Stimulated activated naive B cell treated with anti-CD40 and anti-IgM and Interleukin-4, amounts not matched to agents 10 μg/mL and 1 μg/mL and 100 μg/mL, for 72 hours (primary cell): ENCODE results near the gene STAG1.
"Not testable (repeated sequence)": the region's sequence is repeated elsewhere in the genome, so short reads cannot be mapped to it uniquely, and the experiment has no call there.

Source experiments
- ATAC-seq, 2 donors: fragments of 150-1000 bp; cut with Tn5 transposase; replicated peaks; 2 replicates each; pipeline ENCODE4 v1.10.0; 2021; ENCODE audit warnings: moderate library complexity in 1 of 2
- DNase-seq: peaks from one replicate; pipeline ENCODE4 v3.0.0; 2021
- H3K27ac Mint-ChIP-seq: one replicate; pipeline ENCODE4 v1.8.0; 2022; ENCODE audit warnings: mild to moderate bottlenecking, mixed read lengths
- H3K27me3 Mint-ChIP-seq, 2 donors: one replicate each; pipeline ENCODE4 v1.8.0; 2022; ENCODE audit warnings: mixed read lengths in 2 of 2
- H3K36me3 Mint-ChIP-seq, 2 donors: one replicate each; pipeline ENCODE4 v1.8.0; 2022; ENCODE audit warnings: mixed read lengths in 2 of 2, mild to moderate bottlenecking in 1 of 2
- H3K4me1 Mint-ChIP-seq, 2 donors: one replicate each; pipeline ENCODE4 v1.8.0; 2022; ENCODE audit warnings: mixed read lengths in 2 of 2, mild to moderate bottlenecking in 1 of 2
- H3K4me3 Mint-ChIP-seq, 2 donors: one replicate each; pipeline ENCODE4 v1.8.0; 2022; ENCODE audit warnings: mild to moderate bottlenecking in 2 of 2, mixed read lengths in 2 of 2, moderate library complexity in 1 of 2
- H3K9me3 Mint-ChIP-seq, 2 donors: one replicate each; pipeline ENCODE4 v1.8.0; 2022; ENCODE audit warnings: mixed read lengths in 2 of 2, mild to moderate bottlenecking in 1 of 2

STAG1 gene

DNA sequence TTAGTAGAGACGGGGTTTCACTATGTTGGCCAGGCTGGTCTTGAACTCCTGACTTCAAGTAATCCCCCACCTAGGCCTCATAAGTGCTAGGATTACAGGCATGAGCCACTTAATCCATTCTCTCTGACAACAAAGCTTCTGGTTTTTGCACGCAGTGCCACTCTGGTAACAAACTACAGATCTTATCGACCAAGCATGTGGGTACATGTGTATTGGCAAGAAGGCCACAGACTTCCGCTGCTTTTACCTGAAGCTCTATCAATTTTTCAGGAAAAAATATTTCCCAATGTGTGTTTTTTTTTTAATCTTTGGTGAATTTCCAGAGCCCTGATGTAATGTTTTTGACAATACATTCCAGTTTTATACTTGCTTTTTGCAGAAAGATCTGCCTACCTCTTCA, 319.5 kb downstream of the STAG1 start:
- H3K9me3 Mint-ChIP-seq = no peaks in the 10 kb centered on the region
- no peak overlapping the region for H3K27ac Mint-ChIP-seq
- peaks cover 23 to 49% of the 10 kb centered on the region in 2 donors for H3K36me3 Mint-ChIP-seq
- no peaks in the 10 kb centered on the region for H3K4me1 Mint-ChIP-seq
- H3K27me3 Mint-ChIP-seq = no peaks in the 10 kb centered on the region
- H3K4me3 Mint-ChIP-seq = no peak overlapping the region
- DNase-seq (no peak), ATAC-seq (no peak)

DNA sequence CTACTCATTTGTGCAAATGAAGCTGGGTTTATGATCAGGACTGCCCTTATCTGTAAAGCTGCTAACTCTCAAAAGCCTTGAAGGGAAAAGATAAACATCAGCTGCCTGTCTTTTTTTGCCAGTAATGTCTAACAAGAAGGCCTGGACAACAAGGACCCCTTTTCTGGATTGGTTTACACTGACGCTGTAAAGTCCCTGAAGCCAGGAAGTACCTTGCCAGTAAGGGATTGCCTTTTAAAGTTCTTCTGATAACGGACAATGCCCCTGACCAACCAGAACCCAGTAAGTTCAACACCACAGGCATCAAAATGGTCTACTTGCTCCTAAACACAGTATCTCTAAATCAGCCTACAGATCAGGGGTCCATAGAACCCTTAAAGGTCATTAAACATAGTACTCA, 324.0 kb downstream of the STAG1 start:
- H3K9me3 Mint-ChIP-seq = no peaks in the 10 kb centered on the region
- DNase-seq (no peak), ATAC-seq (no peak)
- H3K36me3 Mint-ChIP-seq = peaks cover 23 to 42% of the 10 kb centered on the region in 2 donors
- H3K27me3 Mint-ChIP-seq = no peaks in the 10 kb centered on the region
- no peak overlapping the region for H3K27ac Mint-ChIP-seq
- H3K4me3 Mint-ChIP-seq = no peak overlapping the region
- H3K4me1 Mint-ChIP-seq = no peaks in the 10 kb centered on the region

DNA sequence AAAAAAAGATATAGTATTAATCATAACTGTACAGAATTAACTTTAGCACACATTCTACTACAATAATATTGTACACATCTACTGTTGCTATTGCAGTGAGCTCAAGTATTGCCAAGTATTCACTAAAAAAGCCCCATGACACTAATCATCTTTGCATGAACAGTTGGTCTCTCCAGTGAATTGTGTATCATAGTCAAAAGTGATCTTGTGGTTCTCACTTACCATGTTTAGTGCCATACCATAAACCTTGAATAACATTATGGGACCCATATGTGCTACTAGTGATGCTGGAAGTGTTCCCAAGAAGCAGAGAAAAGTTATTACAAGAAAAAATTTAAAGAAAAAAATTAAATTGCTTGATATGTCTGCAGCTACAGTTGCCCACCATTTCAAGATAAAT, 324.9 kb downstream of the STAG1 start:
- DNase-seq (no peak), ATAC-seq (no peak)
- no peaks in the 10 kb centered on the region for H3K27me3 Mint-ChIP-seq
- H3K27ac Mint-ChIP-seq = no peak overlapping the region
- H3K36me3 Mint-ChIP-seq = peaks cover 17 to 35% of the 10 kb centered on the region in 2 donors
- H3K4me1 Mint-ChIP-seq = no peaks in the 10 kb centered on the region
- H3K9me3 Mint-ChIP-seq = no peaks in the 10 kb centered on the region
- no peak overlapping the region for H3K4me3 Mint-ChIP-seq

DNA sequence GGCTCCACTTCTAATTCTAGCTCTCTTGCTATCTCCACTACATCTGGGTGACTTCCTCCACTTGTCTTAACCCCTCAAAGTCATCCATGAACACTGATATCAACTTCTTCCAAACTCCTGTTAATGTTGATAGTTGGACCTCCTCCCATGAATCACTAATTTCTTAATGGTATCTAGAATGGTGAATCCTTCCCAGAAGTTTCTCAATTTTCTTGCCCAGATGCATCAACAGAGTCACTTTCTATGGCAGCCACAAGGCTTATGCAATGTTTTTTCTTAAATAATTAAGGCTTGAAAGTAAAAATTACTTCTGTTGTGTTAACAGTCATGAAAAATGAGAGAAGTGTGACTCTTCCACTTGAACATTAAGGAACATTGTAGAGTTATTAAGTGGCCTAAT, 337.7 kb downstream of the STAG1 start:
- Mint-ChIP-seq H3K9me3 (no peaks in the 10 kb centered on the region), H3K27me3 (no peaks in the 10 kb centered on the region), H3K27ac (no peak overlapping the region), H3K4me1 (no peaks in the 10 kb centered on the region), H3K36me3 (peaks cover 26 to 40% of the 10 kb centered on the region in 2 donors), H3K4me3 (no peak overlapping the region)
- no peak for ATAC-seq
- no peak for DNase-seq

DNA sequence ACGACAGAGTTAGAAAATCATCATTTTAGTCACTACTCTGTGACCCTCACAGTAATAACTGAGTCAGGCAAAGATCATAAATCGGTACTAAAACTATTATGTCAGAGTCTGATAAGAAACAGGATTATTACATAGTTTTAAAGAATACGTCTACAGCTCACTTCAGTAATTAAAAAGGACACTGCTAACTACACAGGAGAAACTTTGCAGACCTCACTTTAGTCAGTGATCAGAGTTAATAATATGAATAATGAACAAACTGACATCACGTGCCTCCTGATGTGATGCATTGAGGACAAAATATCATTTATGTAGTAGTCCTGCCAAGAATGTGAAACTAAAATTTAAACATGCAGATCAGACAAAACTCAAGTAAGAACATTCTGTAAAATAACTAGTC, 339.9 kb downstream of the STAG1 start:
- Mint-ChIP-seq H3K36me3 (peaks cover 29 to 43% of the 10 kb centered on the region in 2 donors), H3K27ac (no peak overlapping the region), H3K4me1 (no peaks in the 10 kb centered on the region), H3K27me3 (no peaks in the 10 kb centered on the region), H3K9me3 (no peaks in the 10 kb centered on the region), H3K4me3 (no peak overlapping the region)
- DNase-seq = no peak
- ATAC-seq = no peak

DNA sequence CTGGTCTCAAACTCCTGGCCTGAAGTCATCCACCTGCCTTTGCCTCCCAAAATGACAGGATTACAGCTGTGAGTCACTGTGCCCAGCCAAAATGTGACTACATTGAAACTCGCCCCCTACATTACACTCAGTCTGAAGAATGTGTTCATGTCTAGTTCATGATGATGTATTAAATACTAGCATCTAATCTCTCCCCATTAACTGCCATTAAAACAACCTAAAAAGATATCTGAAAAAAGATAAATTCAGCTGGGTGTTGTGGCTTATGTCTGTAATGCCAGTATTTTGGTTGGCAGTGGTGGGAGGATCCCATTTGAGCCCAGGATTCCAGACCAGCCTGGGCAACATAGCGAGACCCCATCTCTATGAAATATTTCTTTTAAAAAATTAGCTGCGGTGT, 342.6 kb downstream of the STAG1 start:
- H3K27ac Mint-ChIP-seq = no peak overlapping the region
- no peaks in the 10 kb centered on the region for H3K27me3 Mint-ChIP-seq
- no peaks in the 10 kb centered on the region for H3K4me1 Mint-ChIP-seq
- no peak for ATAC-seq
- H3K4me3 Mint-ChIP-seq = no peak overlapping the region
- no peak for DNase-seq
- no peaks in the 10 kb centered on the region for H3K9me3 Mint-ChIP-seq
- peaks cover 23 to 35% of the 10 kb centered on the region in 2 donors for H3K36me3 Mint-ChIP-seq

DNA sequence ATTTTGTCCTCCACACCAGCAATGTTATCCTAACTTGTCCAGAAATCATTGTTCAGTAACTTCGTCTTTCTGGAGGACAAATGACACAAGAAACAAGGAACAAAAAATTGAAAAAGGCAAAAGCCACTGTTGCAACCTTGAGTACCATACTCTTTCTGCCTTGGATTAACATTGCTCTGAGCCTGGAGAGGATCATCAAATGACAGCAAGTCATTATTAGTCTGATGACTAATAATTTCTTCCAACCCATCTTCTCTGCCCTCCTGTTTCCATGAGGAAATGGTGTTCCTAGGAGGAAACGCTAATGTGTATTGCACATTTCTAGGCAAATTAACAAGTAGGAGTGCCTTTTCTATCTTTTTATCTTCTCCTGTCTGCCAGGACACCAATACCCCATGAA, 348.1 kb downstream of the STAG1 start:
- H3K4me1 Mint-ChIP-seq = no peaks in the 10 kb centered on the region
- no peaks in the 10 kb centered on the region for H3K27me3 Mint-ChIP-seq
- no peak overlapping the region for H3K4me3 Mint-ChIP-seq
- DNase-seq (no peak), ATAC-seq (no peak)
- no peak overlapping the region for H3K27ac Mint-ChIP-seq
- H3K36me3 Mint-ChIP-seq = peaks cover 10 to 15% of the 10 kb centered on the region in 2 donors
- H3K9me3 Mint-ChIP-seq = no peaks in the 10 kb centered on the region

DNA sequence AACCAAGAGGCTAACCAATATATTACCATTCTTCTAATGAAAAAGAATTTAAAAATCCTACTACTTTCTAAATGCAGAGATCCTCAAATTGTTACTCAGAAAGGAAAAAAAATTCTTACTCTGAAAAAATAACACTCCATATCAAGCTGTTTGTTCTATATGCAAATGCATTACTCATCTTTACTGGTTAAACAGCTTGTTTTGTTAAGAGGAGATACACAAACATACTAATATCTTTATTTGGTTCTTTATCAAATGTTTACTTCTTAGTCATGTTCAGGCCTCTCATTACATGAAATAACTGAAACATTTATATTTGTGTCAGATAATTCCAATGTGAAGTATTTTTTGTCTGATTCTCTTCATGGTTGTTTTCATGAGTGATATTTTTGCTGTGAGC, 355.3 kb downstream of the STAG1 start:
- H3K4me3 Mint-ChIP-seq = no peak overlapping the region
- DNase-seq = no peak
- no peak overlapping the region for H3K27ac Mint-ChIP-seq

DNA sequence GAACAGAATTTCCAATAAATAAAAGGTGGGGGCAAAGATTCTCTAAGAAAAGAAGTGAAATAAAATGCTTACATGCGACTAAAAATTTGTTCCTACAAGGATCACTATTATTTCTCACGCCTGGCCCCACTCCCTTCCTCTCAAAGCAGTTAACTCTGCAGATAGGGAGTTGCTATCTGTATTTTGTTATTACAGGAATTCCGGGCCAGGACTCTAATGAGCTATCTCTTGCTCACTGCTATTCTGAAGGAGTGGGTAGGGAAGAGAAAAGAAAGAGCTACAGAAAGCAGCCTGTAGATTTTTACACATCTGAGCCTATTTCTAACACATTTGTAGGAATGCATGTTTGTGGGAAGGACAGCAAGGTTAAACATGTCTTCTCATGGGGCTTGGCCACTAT, 361.6 kb downstream of the STAG1 start:
- peaks cover 0 to 2% of the 10 kb centered on the region in 2 donors for H3K4me1 Mint-ChIP-seq
- H3K27ac Mint-ChIP-seq = no peak overlapping the region
- peaks cover 3 to 15% of the 10 kb centered on the region in 2 donors for H3K36me3 Mint-ChIP-seq
- no peak overlapping the region for H3K4me3 Mint-ChIP-seq
- no peaks in the 10 kb centered on the region for H3K27me3 Mint-ChIP-seq
- no peaks in the 10 kb centered on the region for H3K9me3 Mint-ChIP-seq
- DNase-seq (no peak), ATAC-seq (no peak)

More for the DNA sequence above, 355.3 kb downstream of the STAG1 start:
- H3K36me3 Mint-ChIP-seq = peaks cover 7 to 14% of the 10 kb centered on the region in 2 donors
- no peaks in the 10 kb centered on the region for H3K4me1 Mint-ChIP-seq
- no peak for ATAC-seq
- H3K9me3 Mint-ChIP-seq = no peaks in the 10 kb centered on the region
- H3K27me3 Mint-ChIP-seq = no peaks in the 10 kb centered on the region

DNA sequence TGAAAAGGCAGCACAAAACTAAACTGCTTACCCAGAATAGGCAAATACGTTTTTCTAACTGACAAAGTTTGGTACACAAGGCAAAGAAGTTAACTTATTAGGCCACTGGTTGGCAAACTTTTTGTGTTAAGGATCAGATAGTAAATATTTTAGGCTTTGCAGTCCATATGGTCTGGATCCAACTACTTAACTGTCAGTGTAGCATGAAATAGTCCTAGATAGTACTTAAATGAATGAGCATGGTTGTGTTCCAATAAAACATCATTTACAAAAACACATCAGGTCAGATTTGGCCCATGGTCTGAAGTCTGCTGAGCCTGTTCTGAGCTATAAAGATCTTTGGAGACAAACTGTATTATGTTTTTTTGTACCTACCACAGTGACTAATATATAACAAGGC, 365.1 kb downstream of the STAG1 start:
- peaks cover 8 to 9% of the 10 kb centered on the region in 2 donors for H3K36me3 Mint-ChIP-seq
- H3K4me1 Mint-ChIP-seq = peaks cover 0 to 2% of the 10 kb centered on the region in 2 donors
- DNase-seq (no peak), ATAC-seq (no peak)
- H3K4me3 Mint-ChIP-seq = no peak overlapping the region
- H3K27me3 Mint-ChIP-seq = no peaks in the 10 kb centered on the region
- H3K27ac Mint-ChIP-seq = no peak overlapping the region
- no peaks in the 10 kb centered on the region for H3K9me3 Mint-ChIP-seq

DNA sequence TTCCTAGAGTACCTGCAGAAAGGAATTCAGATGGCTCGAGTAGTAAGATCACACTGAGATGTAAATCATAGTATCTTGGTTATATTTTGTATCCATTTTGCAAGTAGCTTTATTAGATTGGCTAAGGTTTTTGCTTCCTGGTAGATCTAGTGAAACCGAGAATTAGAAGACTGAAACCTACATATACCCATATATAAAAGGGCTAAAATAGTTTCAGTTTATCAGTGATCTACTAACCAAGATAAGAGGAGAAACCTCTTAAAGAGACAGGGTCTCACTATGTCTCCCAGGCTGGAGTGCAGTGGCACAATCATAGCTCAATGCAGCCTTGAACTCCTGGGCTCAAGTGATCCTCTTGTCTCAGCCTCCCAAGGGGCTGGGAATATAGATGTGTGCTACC, 366.7 kb downstream of the STAG1 start:
- H3K27me3 Mint-ChIP-seq = no peaks in the 10 kb centered on the region
- no peaks in the 10 kb centered on the region for H3K9me3 Mint-ChIP-seq
- no peak overlapping the region for H3K4me3 Mint-ChIP-seq
- H3K4me1 Mint-ChIP-seq = peaks cover 0 to 2% of the 10 kb centered on the region in 2 donors
- H3K27ac Mint-ChIP-seq = no peak overlapping the region
- peaks cover 12 to 13% of the 10 kb centered on the region in 2 donors for H3K36me3 Mint-ChIP-seq
- no peak for DNase-seq
- no peak for ATAC-seq

DNA sequence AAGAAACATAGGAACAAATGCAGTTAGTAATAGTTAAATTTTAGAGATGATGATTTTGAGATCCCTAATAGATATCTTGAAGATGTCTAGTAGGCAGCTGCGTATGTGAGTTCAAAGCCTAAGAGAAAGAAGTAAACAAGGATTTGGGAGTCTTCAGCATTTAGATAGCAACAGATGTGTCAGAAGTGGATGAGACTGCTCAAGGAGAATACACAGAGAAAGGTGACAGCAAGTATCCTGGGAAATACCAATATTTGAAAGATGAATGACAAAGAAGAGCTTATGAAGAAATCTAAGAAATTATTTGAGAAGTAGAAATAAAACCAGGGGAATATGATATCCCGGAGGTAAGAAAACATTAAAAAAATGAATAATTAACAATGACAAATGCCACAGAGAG, 371.1 kb downstream of the STAG1 start:
- peaks cover 15 to 25% of the 10 kb centered on the region in 2 donors for H3K36me3 Mint-ChIP-seq
- no peak overlapping the region for H3K27ac Mint-ChIP-seq
- H3K4me3 Mint-ChIP-seq = no peak overlapping the region
- H3K4me1 Mint-ChIP-seq = no peaks in the 10 kb centered on the region
- no peak for ATAC-seq
- no peaks in the 10 kb centered on the region for H3K27me3 Mint-ChIP-seq
- H3K9me3 Mint-ChIP-seq = no peaks in the 10 kb centered on the region
- no peak for DNase-seq

DNA sequence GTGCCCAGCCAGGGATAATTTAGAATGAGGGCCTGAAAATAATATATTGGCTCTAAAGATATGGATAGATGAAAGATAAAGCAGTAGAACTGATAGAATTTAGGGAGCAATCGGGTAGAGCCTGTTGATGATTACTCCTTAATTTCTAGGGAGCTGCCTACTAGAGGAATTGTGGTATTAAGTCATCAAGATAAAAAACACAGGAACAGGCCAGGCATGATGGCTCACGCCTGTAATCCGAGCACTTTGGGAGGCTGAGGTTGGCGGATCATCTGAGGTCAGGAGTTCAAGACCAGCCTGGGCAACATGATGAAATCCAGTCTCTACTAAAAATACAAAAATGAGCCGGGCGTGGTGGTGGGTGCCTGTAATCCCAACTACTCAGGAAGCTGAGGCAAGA, 371.6 kb downstream of the STAG1 start:
- Mint-ChIP-seq H3K4me1 (no peaks in the 10 kb centered on the region), H3K27me3 (no peaks in the 10 kb centered on the region), H3K4me3 (no peak overlapping the region), H3K27ac (no peak overlapping the region), H3K36me3 (peaks cover 17 to 26% of the 10 kb centered on the region in 2 donors), H3K9me3 (no peaks in the 10 kb centered on the region)
- DNase-seq (no peak), ATAC-seq (no peak)

DNA sequence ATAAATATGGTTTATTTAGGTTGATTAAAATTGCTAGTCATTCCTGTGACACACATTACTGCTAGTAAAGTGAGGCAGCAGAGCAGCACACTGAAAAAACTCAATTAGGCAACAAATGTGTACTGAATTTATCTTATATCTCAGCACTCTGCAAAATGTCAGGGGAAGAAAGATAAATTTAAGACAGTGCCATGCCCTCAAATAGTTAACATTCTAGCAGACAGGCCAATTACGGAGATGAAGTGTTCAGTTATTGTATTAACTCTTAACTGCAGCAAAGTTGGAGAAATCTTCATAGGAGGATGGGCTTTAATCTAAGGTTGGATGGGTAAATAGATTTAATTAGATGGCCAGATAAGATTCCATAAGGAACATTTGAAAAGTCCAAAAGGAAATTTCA, 374.2 kb downstream of the STAG1 start:
- DNase-seq (no peak), ATAC-seq (no peak)
- no peak overlapping the region for H3K27ac Mint-ChIP-seq
- H3K4me3 Mint-ChIP-seq = no peak overlapping the region
- H3K36me3 Mint-ChIP-seq = peaks cover 26 to 41% of the 10 kb centered on the region in 2 donors
- H3K27me3 Mint-ChIP-seq = no peaks in the 10 kb centered on the region
- no peaks in the 10 kb centered on the region for H3K9me3 Mint-ChIP-seq
- H3K4me1 Mint-ChIP-seq = no peaks in the 10 kb centered on the region

DNA sequence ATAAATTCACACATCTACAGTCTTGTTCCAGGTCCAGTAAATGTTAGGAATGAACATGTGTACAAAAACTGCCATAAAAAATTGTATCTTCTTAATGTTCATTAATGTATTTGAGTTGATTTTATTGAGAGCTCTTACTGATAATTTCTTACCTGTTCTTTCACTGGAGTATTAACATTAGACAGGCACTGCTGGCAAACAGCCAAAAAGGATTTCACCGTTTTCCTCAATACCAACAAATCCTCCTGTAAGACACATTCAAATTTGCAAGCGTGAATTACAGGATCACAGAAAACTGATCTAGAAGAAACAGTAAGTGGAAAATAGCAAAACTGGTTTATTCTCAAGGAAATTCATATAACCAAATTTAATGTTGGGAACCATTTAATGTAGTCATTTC, 374.7 kb downstream of the STAG1 start:
- H3K4me1 Mint-ChIP-seq = no peaks in the 10 kb centered on the region
- no peaks in the 10 kb centered on the region for H3K9me3 Mint-ChIP-seq
- H3K27me3 Mint-ChIP-seq = no peaks in the 10 kb centered on the region
- H3K36me3 Mint-ChIP-seq = peaks cover 29 to 45% of the 10 kb centered on the region in 2 donors
- H3K4me3 Mint-ChIP-seq = no peak overlapping the region
- DNase-seq (no peak), ATAC-seq (no peak)
- H3K27ac Mint-ChIP-seq = no peak overlapping the region

DNA sequence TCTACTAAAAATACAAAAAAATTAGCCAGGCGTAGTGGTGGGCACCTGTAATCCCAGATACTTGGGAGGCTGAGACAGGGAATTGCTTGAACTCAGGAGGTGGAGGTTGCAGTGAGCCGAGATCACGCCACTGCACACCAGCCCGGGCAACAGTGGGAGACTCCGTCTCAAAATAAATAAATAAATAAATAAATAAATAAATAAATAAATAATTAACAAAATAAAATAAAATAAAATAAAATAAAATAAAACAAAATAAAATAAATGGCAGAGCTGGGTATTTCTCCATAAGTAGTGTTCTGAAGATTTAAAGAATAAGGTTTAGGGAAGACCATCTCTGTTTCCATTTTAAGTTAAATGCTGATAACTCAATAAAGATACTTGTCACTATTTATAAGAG, 376.4 kb downstream of the STAG1 start:
- H3K4me3 Mint-ChIP-seq, H3K9me3 Mint-ChIP-seq, H3K27ac Mint-ChIP-seq, ATAC-seq, DNase-seq, H3K27me3 Mint-ChIP-seq, H3K4me1 Mint-ChIP-seq: not testable (repeated sequence)
- H3K36me3 Mint-ChIP-seq = peaks cover 31 to 47% of the 10 kb centered on the region in 2 donors
